ENCODE measurements around the gene DYNC1H1.
A peak's percentile ranks its signal among the peaks of the same experiment; 100 is the strongest.

DYNC1H1 gene

DNA sequence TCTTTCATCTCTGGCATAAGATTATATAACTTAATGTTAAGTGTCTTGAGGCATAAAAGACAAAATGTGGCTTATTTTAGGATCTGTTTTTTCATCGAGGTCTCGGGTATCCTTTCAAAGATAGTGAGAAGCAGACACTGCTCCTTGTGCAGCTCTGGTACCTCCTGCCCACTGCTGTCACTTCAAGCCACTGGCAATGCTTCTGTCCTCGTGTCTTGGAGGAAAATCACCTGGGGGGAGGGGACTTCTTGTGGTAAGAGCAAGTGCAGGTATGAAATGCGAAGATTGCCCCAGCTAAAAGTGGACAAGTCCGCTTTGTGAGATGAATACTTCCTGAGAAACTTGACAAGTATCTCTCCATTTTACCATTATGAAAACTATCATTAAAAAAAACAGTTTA, 37.8 kb upstream of the DYNC1H1 start:
- peaks cover 1 to 20% of the 10 kb centered on the region in 2 experiments; a peak in 2 of 3 replicates for H3K36me3 ChIP-seq (ENCODE audit: control insufficient read depth in 2 of 2, insufficient read depth in 1 of 2, low read length in 2 of 2)
- no peak overlapping the region for H3K27ac ChIP-seq (ENCODE audit: extremely low read depth, low read depth, low read length)
- no peaks in the 10 kb centered on the region for H3K4me1 ChIP-seq (ENCODE audit: control insufficient read depth, insufficient read depth, low read length)
- CTCF ChIA-PET = interaction anchor here (1.3 to 1.8 kb wide), 2 partner anchors 156 to 160 kb away, joined by 3 to 10 read pairs; no protein-coding TSS in a partner anchor
- TF ChIP-seq, protein P1, sequence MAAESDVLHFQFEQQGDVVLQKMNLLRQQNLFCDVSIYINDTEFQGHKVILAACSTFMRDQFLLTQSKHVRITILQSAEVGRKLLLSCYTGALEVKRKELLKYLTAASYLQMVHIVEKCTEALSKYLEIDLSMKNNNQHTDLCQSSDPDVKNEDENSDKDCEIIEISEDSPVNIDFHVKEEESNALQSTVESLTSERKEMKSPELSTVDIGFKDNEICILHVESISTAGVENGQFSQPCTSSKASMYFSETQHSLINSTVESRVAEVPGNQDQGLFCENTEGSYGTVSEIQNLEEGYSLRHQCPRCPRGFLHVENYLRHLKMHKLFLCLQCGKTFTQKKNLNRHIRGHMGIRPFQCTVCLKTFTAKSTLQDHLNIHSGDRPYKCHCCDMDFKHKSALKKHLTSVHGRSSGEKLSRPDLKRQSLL (tag by site-specific recombination; IDR thresholded peaks at IDR 0.05) = no peak
- peak; percentile 39; the same call in 1 of the 2 replicates for TF ChIP-seq ZNF341 (tag by site-specific recombination; IDR thresholded peaks at IDR 0.05; ENCODE audit: low read depth)
- POLR2A ChIA-PET = no interaction called here
- no peak overlapping the region for H3K4me3 ChIP-seq (ENCODE audit: low read depth, low read length)
- H3K9me3 ChIP-seq (ENCODE audit: control insufficient read depth, insufficient read depth, low read depth, low read length) = no peaks in the 10 kb centered on the region

DNA sequence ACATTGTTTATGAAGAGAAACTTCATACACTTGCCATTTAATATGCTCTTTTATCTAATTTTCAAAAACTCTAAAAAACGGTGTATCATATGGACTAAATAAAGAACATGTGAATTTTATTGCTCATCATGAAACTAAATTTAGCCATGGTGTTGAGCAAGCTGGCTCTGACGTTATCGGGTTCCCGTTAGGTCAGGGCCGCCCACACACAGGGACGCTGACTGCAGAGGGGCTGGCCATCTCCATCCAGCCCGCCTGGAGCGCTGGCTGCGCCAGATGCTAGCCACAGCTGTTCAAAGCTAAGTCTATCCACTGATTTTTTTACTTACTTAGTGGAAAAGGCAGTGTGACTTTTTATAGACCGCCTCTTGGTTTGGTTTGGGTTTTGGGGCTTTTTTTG, 36.5 kb upstream of the DYNC1H1 start:
- POLR2A ChIA-PET = no interaction called here
- CTCF ChIA-PET = interaction anchor here (0.9 kb wide), 1 partner anchor 158 kb away, joined by 3 read pairs; no protein-coding TSS in a partner anchor
- Histone ChIP-seq H3K9me3 (ENCODE audit: control insufficient read depth, insufficient read depth, low read depth, low read length) (no peaks in the 10 kb centered on the region), H3K27ac (ENCODE audit: extremely low read depth, low read depth, low read length) (no peak overlapping the region), H3K4me1 (ENCODE audit: control insufficient read depth, insufficient read depth, low read length) (no peaks in the 10 kb centered on the region), H3K4me3 (ENCODE audit: low read depth, low read length) (no peak overlapping the region), H3K36me3 (ENCODE audit: control insufficient read depth in 2 of 2, insufficient read depth in 1 of 2, low read length in 2 of 2) (peaks cover 0 to 15% of the 10 kb centered on the region in 2 experiments; a peak in 2 of 3 replicates)
- TF ChIP-seq REPIN1 (tag by site-specific recombination; IDR thresholded peaks at IDR 0.05; ENCODE audit: low read depth) = no peak
- no peak for TF ChIP-seq ZNF184 (tag by site-specific recombination; IDR thresholded peaks at IDR 0.05)
- peak; percentile 78 for TF ChIP-seq ZNF629 (tag by site-specific recombination; IDR thresholded peaks at IDR 0.05)
- peak; percentile 56 for TF ChIP-seq ZBTB21 (tag by site-specific recombination; IDR thresholded peaks at IDR 0.05)
- peak; percentile 50 for TF ChIP-seq ZFHX2 (tag by site-specific recombination; conservative IDR thresholded peaks at IDR 0.05)
- TF ChIP-seq, protein P2, sequence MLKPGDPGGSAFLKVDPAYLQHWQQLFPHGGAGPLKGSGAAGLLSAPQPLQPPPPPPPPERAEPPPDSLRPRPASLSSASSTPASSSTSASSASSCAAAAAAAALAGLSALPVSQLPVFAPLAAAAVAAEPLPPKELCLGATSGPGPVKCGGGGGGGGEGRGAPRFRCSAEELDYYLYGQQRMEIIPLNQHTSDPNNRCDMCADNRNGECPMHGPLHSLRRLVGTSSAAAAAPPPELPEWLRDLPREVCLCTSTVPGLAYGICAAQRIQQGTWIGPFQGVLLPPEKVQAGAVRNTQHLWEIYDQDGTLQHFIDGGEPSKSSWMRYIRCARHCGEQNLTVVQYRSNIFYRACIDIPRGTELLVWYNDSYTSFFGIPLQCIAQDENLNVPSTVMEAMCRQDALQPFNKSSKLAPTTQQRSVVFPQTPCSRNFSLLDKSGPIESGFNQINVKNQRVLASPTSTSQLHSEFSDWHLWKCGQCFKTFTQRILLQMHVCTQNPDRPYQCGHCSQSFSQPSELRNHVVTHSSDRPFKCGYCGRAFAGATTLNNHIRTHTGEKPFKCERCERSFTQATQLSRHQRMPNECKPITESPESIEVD (tag by site-specific recombination; IDR thresholded peaks at IDR 0.05) = peak; percentile 66

DNA sequence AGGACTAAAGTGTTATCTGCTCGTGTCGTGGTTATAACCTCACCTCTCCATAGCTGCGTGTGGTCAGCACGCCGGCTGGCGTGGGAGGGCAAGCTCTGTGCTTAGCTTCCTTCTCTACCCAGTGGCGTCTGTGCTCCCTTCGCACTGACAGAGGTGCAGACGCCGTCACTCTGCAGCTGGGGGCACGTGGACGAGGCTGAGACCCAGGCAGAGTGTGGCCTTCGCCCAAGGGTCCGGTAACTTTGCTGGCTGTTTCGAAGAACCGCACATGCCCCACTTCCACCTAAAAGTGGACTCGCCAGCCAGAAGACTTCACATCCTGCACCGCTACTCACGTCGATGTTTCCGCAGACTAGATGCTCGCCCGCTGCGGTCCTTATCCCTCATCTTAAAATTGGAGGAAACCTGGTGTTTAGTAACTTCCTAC, 35.9 kb upstream of the DYNC1H1 start:
- ChIA-PET POLR2A (no interaction called here), CTCF (interaction anchor here (0.9 kb wide), 1 partner anchor 158 kb away, joined by 3 read pairs; no protein-coding TSS in a partner anchor)
- H3K4me3 ChIP-seq (ENCODE audit: low read depth, low read length) = no peak overlapping the region
- peaks cover 0 to 13% of the 10 kb centered on the region in 2 experiments; a peak in 2 of 3 replicates for H3K36me3 ChIP-seq (ENCODE audit: control insufficient read depth in 2 of 2, insufficient read depth in 1 of 2, low read length in 2 of 2)
- no peaks in the 10 kb centered on the region for H3K4me1 ChIP-seq (ENCODE audit: control insufficient read depth, insufficient read depth, low read length)
- TF ChIP-seq ZNF791 (tag by site-specific recombination; IDR thresholded peaks at IDR 0.05) (no peak), ZNF558 (tag by site-specific recombination; IDR thresholded peaks at IDR 0.05) (no peak), SP2 (tag by site-specific recombination; IDR thresholded peaks at IDR 0.05) (no peak), ZBTB20 (tag by site-specific recombination; IDR thresholded peaks at IDR 0.05) (no peak), KLF1 (tag by site-specific recombination; IDR thresholded peaks at IDR 0.05) (no peak), REPIN1 (tag by site-specific recombination; IDR thresholded peaks at IDR 0.05; ENCODE audit: low read depth) (no peak), ZNF248 (tag by site-specific recombination; IDR thresholded peaks at IDR 0.05) (no peak), KLF10 (tag by site-specific recombination; IDR thresholded peaks at IDR 0.05) (no peak)
- TF ChIP-seq, protein P2 (tag by site-specific recombination; IDR thresholded peaks at IDR 0.05) = no peak
- TF ChIP-seq, protein P1 (tag by site-specific recombination; IDR thresholded peaks at IDR 0.05) = no peak
- TF ChIP-seq, protein P3, sequence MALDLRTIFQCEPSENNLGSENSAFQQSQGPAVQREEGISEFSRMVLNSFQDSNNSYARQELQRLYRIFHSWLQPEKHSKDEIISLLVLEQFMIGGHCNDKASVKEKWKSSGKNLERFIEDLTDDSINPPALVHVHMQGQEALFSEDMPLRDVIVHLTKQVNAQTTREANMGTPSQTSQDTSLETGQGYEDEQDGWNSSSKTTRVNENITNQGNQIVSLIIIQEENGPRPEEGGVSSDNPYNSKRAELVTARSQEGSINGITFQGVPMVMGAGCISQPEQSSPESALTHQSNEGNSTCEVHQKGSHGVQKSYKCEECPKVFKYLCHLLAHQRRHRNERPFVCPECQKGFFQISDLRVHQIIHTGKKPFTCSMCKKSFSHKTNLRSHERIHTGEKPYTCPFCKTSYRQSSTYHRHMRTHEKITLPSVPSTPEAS (tag by site-specific recombination; IDR thresholded peaks at IDR 0.05) = no peak
- H3K9me3 ChIP-seq (ENCODE audit: control insufficient read depth, insufficient read depth, low read depth, low read length) = no peaks in the 10 kb centered on the region
- H3K27ac ChIP-seq (ENCODE audit: extremely low read depth, low read depth, low read length) = no peak overlapping the region
